Ishikawa (cell line): ENCODE results near the gene GALNT6.

Experiments
- CEBPB ChIP-seq: IDR thresholded peaks from 2 replicates; pipeline ENCODE4 v1.6.1; 2012
- EGR1 ChIP-seq: IDR thresholded peaks from 2 replicates; pipeline ENCODE4 v1.6.1; 2012
- EP300 ChIP-seq: IDR thresholded peaks from 2 replicates; pipeline ENCODE4 v1.6.1; 2012; ENCODE audit warnings: borderline replicate concordance
- FOXM1 ChIP-seq: IDR thresholded peaks from 2 replicates; pipeline ENCODE4 v1.6.1; 2012; ENCODE audit warnings: low read depth, borderline replicate concordance
- MAX ChIP-seq: IDR thresholded peaks from 2 replicates; pipeline ENCODE4 v1.6.1; 2012
- NFIC ChIP-seq: IDR thresholded peaks from 2 replicates; pipeline ENCODE4 v1.6.1; 2012
- RAD21 ChIP-seq: IDR thresholded peaks from 2 replicates; pipeline ENCODE4 v1.6.1; 2012; ENCODE audit warnings: low read depth
- REST ChIP-seq: IDR thresholded peaks from 2 replicates; pipeline ENCODE4 v1.6.1; 2012; ENCODE audit warnings: low read depth, mild to moderate bottlenecking
- TAF1 ChIP-seq: IDR thresholded peaks from 2 replicates; pipeline ENCODE4 v1.6.1; 2012; ENCODE audit warnings: low read depth, mild to moderate bottlenecking
- TCF12 ChIP-seq: IDR thresholded peaks from 2 replicates; pipeline ENCODE4 v1.6.1; 2012; ENCODE audit warnings: low read depth
- TEAD4 ChIP-seq: IDR thresholded peaks from 2 replicates; pipeline ENCODE4 v1.6.1; 2012
- USF1 ChIP-seq: IDR thresholded peaks from 2 replicates; pipeline ENCODE4 v1.6.1; 2012
- YY1 ChIP-seq: IDR thresholded peaks from 2 replicates; pipeline ENCODE4 v1.6.1; 2012; ENCODE audit warnings: low read depth

- TF ChIP-seq TAF1: no peak
- no peak for TF ChIP-seq REST
- TF ChIP-seq MAX: no peak
- TF ChIP-seq USF1: no peak
- no peak for TF ChIP-seq EP300
- TF ChIP-seq RAD21: peak; percentile 96
- TF ChIP-seq YY1: no peak
- no peak for TF ChIP-seq FOXM1
- no peak for TF ChIP-seq EGR1
- TF ChIP-seq CEBPB: no peak
- TF ChIP-seq TCF12: no peak
- no peak for TF ChIP-seq NFIC
- no peak for TF ChIP-seq TEAD4
Observed at GRCh38 chr12:51421266-51421884, 30.2 kb upstream of the GALNT6 start.
